GM10847 (cell line): ENCODE data around the gene NDRG4.

Experiments
- POLR2A ChIP-seq: IDR thresholded peaks from 2 replicates; pipeline ENCODE4 v1.6.1; 2011; ENCODE audit not compliant: insufficient read length; ENCODE audit errors: extremely low read depth

NDRG4 gene

GRCh38 chr16:58481226-58481869, 18.6 kb upstream of the NDRG4 start:
- no peak for TF ChIP-seq POLR2A

GRCh38 chr16:58481931-58482330, 18.0 kb upstream of the NDRG4 start:
- no peak for TF ChIP-seq POLR2A

- no peak for TF ChIP-seq POLR2A
These were observed 14.6 kb upstream of the NDRG4 start for GRCh38 chr16:58485184-58485887.

- TF ChIP-seq POLR2A = no peak
These were observed 12.2 kb upstream of the NDRG4 start for GRCh38 chr16:58487566-58488351.

GRCh38 chr16:58488531-58488930, 11.4 kb upstream of the NDRG4 start:
- no peak for TF ChIP-seq POLR2A

GRCh38 chr16:58490065-58490464, 9.9 kb upstream of the NDRG4 start:
- TF ChIP-seq POLR2A = no peak

- TF ChIP-seq POLR2A = no peak
These were observed 7.9 kb upstream of the NDRG4 start for GRCh38 chr16:58492066-58492465.

- no peak for TF ChIP-seq POLR2A
These were observed 7.2 kb upstream of the NDRG4 start for GRCh38 chr16:58492735-58493134.

GRCh38 chr16:58493756-58494431, 6.0 kb upstream of the NDRG4 start:
- no peak for TF ChIP-seq POLR2A

- no peak for TF ChIP-seq POLR2A
These were observed 4.9 kb upstream of the NDRG4 start for GRCh38 chr16:58494981-58495520.

- TF ChIP-seq POLR2A = no peak
These were observed 4.2 kb upstream of the NDRG4 start for GRCh38 chr16:58495521-58496331.

- no peak for TF ChIP-seq POLR2A
These were observed 2.5 kb upstream of the NDRG4 start for GRCh38 chr16:58497468-58497867.

- no peak for TF ChIP-seq POLR2A
These were observed 2.0 kb upstream of the NDRG4 start for GRCh38 chr16:58497935-58498334.

GRCh38 chr16:58498341-58499091, 1.4 kb upstream of the NDRG4 start:
- no peak for TF ChIP-seq POLR2A
